Subcutaneous adipose tissue (tissue), 4 donors: ENCODE measurements around the gene PIGQ. TPM values are rescaled to one million over a fixed set of nuclear protein-coding genes. Genes with fewer than 3 reads are reported as not detected.

Experiments
- total RNA-seq, 4 donors: library from RNA; depleted of rRNA; stranded (reverse); fragments of >200 nt; gene quantifications; one replicate each; pipeline ENCODE4 v1.1.0, GENCODE V29; 2016
- TF ChIP-seq, protein P1 (sequence below): fragments of 450-650 bp; IDR thresholded peaks from one replicate; pipeline ENCODE4 v1.5.1; 2016; ENCODE audit warnings: low read depth, mild to moderate bottlenecking, control low read depth, antibody characterized with exemption, moderate library complexity

The PIGQ gene
- total RNA-seq, 4 donors from 2014 or later, result 9.5 to 42.0 (median 16.4) TPM

DNA sequence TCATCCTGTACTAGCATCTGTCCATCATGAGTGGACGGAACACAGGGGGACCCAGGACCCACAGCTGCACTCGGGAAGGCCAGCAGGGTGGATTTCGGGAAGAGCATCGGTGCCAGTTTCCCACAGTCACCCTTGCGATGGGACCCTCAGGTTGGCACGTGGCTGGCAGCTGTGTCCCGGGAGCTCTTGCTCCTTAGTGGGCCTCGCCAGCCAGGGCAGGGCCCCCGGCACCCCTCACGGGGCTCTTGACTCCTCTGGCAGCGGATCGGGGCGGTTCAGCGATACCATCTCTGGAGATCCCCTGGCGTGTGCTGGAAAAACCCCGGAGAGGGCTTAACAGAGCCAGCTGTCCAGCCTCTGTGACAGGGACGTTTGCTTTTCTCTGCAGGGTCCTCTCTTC lies 33.0 kb upstream of the PIGQ start:
- TF ChIP-seq, protein P1, sequence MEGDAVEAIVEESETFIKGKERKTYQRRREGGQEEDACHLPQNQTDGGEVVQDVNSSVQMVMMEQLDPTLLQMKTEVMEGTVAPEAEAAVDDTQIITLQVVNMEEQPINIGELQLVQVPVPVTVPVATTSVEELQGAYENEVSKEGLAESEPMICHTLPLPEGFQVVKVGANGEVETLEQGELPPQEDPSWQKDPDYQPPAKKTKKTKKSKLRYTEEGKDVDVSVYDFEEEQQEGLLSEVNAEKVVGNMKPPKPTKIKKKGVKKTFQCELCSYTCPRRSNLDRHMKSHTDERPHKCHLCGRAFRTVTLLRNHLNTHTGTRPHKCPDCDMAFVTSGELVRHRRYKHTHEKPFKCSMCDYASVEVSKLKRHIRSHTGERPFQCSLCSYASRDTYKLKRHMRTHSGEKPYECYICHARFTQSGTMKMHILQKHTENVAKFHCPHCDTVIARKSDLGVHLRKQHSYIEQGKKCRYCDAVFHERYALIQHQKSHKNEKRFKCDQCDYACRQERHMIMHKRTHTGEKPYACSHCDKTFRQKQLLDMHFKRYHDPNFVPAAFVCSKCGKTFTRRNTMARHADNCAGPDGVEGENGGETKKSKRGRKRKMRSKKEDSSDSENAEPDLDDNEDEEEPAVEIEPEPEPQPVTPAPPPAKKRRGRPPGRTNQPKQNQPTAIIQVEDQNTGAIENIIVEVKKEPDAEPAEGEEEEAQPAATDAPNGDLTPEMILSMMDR, result no peak

DNA sequence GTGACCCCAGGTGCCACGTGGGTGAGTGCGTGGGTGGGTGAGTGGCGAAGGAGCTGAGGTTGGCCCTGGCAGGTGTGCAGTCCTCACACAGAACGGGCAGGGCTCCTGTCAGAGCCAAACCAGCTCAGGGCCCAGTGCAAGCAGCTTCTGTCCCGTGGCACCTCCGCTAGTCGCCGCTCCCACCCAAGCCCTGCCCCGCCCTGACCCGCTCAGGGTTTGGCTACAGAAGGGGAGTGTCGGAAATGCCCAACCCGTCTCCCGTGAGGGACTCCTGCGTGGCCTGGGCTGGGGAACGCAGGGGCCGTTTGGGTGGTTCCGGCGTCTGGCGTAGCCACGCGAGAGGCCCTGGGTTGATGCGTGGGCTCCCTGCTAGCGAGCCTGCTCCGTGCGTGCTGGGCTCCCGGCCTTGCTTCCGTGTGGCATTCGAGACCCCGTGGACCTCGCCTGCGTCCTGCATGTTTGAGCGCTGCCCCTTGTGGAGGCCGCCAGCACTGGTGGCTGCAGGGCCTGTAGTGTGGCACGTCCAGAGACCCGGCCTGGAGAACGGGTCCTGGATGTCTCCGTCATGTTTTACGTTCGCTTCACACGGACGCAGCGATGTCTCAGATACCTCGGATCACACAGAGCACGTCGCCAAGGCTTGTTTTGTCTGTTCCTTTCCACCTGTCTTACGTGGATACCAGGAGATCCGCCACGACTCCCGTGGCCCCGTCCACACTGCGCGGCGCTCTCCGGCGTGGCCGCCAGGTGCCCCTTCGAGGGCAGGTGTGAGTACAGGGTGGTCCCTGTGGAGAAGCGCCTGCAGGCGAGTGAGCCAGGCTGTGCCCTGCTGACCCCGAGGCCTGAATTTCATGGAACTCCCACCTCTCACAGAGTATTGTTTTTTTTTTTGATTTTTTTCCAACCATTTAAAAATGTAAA lies 32.1 kb upstream of the PIGQ start:
- TF ChIP-seq, protein P1, result no peak

DNA sequence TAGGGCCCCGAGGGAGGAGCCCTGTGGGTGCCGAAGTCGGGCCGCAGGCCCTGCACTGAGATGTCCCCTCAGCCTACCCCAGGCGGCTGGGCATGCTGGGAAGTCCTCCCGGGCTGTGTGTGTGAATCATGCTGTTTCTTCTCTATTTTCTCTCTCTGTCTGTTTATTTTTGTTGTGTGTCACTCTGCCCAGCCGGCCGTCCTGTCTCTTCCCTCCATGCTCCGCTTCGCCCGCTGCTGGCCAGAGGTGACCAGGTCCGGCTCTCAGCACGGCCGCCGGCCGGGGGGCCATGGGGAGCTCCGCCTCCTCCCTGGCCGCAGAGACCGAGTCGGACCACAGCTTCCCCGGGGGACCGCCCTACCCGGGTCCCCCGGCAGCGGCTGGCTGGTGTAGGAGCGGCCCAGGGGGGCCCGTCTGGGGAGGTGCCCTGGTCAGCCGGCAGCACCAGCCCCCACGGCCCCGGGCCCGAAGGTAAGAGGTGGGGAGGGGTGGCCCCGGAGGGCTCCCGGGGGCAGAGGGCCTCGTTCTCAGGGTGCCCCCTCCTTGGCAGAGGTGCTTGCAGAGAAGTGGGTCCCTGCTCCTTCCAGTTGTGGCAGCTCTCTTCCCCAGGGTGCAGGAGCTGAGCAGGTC lies 29.8 kb upstream of the PIGQ start:
- TF ChIP-seq, protein P1, result no peak

DNA sequence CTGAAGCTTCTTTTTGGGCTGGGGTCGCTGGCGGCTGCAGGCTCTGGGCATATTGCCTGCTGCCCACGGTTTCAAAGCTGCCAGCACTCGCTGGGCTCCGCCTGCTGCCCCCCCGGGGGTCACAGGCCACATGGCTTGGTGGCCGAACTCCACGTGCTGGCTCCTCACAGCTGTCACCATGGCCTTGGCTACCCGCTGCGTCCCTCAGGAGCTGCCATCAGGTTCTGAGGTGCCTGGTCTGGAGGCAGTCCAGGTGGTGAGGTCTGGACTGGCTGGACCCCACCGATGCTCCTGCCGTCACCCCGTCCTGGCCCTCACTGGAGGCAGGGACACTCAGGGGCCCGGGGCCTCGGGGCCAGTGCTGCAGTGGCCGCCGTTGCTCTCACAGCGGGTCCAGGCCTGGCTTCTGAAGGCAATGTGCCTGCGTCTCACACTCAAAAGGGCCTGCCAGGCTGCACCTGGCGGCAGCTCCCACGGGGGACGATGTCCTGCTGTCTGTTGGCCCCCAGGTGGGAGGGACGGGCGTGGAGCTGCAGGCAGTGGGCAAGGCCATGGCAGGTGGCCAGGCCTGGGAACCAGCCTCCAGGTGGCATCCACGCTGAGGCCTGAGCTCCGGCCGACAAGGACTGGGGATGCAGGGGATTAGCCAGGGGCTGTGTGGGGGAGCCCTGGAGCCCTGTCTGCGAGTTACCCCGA lies 29.0 kb upstream of the PIGQ start:
- TF ChIP-seq, protein P1, result no peak

DNA sequence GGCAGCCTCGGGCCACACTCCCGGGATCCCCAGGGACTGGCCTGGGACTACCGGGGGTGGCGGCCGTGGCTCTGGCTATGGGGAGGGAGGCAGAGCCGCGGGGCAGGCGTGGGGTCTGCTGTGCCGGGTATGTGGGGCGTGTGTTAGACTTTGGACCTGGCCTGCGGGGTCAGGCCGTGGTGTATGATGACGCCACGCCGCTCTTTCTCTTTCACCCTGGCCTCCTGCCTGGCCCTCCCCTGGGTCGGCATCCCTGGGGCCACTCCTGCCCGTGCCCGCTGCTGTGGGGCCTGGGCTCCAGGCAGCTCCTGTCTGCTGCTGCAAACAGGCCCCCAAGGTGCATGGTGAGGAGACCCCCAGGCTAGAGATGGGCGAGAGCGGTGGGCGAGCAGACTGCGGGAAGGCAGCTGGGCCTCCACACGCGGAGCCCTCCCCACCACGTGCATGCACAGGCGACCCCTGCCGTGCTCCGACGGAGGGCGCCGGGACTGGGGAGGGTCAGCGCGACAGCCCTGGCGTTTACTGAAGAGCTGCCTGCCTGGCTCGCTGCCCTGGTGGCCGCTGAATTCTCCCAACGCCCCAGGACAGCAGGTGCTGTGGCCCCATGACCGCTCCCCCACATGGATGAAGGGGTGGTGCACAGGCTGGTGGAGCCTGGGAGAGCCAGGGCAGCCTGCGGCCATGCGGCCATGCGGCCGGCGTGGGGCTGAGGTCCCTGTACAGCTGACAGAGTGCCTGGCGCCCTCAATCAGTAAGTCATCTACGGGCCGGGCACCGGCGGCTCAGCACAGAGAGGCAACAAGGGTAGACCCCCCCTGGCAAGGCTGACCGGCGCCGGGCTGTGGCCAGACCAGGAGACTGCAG lies 26.2 kb upstream of the PIGQ start:
- TF ChIP-seq, protein P1, result no peak

DNA sequence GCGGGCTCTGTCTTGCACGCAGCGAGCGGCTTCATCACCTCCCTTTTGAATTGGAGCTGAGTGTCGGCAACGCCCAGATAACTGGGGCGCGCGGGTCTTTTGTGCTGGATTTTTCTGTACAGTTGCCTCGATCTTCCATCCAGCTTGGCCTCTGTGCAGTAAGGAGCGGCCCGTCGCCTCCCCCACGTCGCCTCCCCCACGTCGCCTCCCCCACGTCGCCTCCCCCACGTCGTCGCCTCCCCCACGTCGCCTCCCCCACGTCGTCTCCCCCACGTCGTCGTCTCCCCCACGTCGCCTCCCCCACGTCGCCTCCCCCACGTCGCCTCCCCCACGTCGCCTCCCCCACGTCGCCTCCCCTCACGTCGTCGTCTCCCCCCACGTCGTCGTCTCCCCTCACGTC lies 25.3 kb upstream of the PIGQ start:
- TF ChIP-seq, protein P1, result no peak
